DMS53 treated with DMSO at 0.1 percent for 48 hours (cell line): ENCODE measurements around the gene VTI1A.
"Not testable (repeated sequence)": the region's sequence is repeated elsewhere in the genome, so short reads cannot be mapped to it uniquely, and the experiment has no call there.

Experiments used
- DNase-seq: peaks from one replicate; lab custom pipeline; 2025; ENCODE audit not compliant: unreplicated experiment; lab: John Stamatoyannopoulos, UW

VTI1A gene

GRCh38 chr10:112848228-112848627 is 401.2 kb downstream of the VTI1A start:
- no peak for DNase-seq

DNA sequence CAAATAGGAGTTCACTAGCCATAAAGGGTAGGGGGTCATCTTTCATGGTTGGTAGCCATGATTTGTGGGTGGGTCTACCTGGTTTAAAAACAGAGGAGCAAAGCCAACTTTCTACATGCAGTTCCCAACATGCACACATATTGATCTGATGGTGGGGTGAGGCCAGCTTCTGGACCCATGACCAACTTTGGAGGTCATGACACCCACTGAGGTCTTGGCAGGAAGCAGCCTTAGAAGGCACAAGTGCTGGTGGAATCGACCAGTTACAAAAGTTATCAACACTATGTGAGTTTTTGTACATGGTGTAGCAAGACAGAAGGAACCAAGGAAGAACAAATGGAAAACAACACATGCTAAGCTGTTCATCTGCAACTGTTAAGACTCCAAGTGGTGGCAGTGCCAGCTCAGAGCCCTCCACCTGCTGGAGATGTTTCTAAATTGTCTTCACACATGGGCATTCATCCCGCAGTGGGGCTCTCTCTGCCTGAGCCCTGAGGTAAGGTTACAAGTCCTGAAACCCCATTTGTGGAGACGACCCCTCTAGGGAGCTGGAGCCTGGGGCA is 401.9 kb downstream of the VTI1A start:
- no peak for DNase-seq

DNA sequence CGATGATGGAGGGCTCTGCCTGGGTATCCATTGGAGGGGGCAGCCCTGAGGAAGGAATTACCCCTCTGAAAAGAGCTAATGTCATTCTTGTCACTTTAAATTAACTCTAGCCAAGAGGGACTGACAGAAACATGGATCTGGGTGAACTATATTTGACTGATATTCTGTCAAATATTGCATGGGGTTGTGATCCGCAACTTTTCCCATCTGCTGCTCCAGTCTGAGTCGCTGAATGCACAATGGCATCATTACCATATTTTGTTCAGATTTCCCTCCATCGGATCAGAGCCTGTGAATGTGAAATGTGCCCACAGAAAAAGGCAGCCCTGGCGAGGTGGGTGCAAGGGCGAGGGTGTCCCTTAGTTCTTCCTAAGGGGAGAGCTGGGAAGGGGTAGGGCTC is 402.5 kb downstream of the VTI1A start:
- no peak for DNase-seq

DNA sequence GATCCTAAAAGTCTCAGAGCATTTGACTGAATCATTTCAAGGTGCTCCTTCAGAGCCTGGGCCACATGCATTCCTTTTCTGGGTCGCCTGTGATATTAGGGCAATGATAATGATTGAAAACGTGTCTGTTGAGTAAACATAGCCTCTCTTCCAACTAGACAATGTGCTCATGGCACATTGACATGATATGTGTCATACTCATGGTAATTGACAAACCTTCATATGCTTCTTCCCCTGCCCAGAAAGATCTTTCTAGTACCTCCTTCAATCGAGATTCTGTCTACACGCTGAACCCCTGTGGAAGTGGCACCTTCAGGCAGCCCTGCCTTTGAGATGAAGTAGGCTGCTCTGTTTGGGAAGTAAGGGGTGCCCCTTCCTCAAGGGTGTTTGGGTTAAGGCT is 404.2 kb downstream of the VTI1A start:
- no peak for DNase-seq

- no peak for DNase-seq
These were observed 404.7 kb downstream of the VTI1A start for GRCh38 chr10:112851588-112852211.

DNA sequence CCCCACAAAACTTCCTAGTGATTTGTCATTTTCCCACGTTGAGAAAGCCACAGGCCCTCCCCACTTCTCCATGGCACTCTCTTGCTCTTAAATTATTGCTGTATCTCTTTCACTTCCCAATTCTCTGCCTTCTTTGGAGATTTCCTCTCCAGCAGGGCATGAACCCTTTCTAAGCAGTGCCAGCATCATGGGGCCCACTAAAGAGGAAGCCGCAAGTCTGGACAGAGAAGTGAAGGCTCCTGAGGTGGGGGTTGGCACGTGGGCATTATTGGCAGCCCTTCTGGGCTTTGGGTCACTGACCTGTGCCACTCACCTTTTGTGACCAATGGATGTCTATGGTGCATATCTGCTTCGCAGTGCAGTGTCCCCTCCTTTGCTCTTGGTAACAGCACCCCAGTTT is 405.3 kb downstream of the VTI1A start:
- DNase-seq = no peak

DNA sequence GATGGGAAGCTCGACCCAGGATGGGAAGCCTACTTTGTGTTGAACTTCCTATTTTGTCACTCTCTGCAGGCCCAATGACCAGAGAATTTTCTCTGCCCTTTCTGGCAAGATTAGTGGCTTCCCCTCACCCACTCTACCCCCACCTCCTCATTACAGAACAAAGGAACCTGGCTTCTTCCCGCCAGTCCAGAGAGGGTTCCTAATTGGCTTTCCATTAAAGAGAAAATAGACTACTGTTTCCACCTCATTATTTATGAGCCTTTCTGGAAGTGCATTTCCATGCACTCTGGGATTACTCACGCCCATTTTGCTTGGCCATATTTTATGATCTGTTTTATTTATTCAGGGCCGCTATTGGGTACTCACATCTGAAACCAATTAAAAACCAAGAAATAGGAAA is 408.1 kb downstream of the VTI1A start:
- DNase-seq = no peak

DNA sequence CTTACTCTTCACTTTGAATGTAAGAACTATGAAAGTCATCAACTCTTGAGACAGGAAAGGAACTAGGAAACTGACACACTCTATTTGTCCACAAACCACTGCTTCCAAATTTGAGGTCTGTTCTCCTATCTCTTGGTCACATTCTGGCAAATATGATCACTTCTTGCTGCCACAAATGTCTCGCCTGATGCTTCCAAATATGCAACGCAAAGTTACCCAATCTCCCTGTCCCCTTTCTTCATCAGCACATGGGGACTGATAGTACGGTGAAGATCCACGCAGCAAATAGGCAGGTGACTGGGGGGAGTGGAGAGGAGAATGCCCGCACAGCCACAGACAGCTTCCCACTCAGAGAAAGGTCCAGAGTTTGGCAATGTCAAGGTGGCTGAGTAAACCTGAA is 410.5 kb downstream of the VTI1A start:
- no peak for DNase-seq

GRCh38 chr10:112858986-112859651 is 412.1 kb downstream of the VTI1A start:
- DNase-seq = no peak

DNA sequence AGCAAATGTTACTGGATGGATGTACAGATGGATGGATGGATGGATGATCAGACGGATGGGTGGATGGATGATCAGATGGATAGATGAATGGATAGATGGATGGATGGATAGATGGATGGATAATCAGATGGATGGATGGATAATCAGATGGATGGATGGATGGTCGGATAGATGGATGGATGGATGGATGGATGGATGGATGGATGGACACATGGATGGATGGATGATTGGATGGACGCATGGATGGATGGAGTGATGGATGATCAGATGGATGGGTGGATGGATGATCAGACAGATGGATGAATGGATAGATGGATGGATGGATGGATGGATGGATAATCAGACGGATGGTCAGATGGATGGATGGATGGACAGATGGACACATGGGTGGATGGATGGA is 412.8 kb downstream of the VTI1A start:
- DNase-seq = no peak

- not testable (repeated sequence) for DNase-seq
These were observed 416.4 kb downstream of the VTI1A start for GRCh38 chr10:112863461-112863860.
